ENCODE data around the gene FAM184B. TPM values are rescaled to one million over a fixed set of nuclear protein-coding genes. Genes with fewer than 3 reads are reported as not detected.

The FAM184B gene
- total RNA-seq, 1 experiment from 2014 or later = 0.09 TPM

DNA sequence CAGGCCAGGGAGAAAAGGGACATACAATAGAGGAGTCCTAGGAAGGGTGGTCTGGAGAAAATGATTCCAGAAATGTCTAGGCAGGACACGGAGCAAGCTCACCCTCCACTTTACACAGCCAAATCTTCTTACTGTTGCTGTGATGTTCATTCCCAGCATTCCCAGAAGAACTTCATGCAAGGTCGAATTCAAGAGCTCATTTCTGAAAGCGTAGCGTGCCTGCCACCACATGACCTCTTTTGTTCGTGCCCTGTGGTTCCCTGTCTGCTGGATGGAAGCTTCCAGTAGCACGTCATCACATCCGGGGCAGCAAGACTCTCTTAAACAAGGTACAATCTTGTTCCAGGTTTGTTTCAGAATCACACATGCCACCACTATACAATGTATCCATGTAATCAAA is 57.8 kb downstream of the FAM184B start:
- DNase-seq = no peak
- Mint-ChIP-seq H3K4me3 (ENCODE audit: low read depth, unreplicated experiment) (no peak overlapping the region), H3K4me1 (ENCODE audit: low read depth, unreplicated experiment) (peaks cover 6% of the 10 kb centered on the region), H3K27ac (ENCODE audit: unreplicated experiment) (no peak overlapping the region), H3K9me3 (ENCODE audit: low read depth, unreplicated experiment) (peaks cover 3% of the 10 kb centered on the region), H3K36me3 (ENCODE audit: insufficient read depth, unreplicated experiment) (no peaks in the 10 kb centered on the region), H3K27me3 (ENCODE audit: unreplicated experiment) (no peaks in the 10 kb centered on the region)
- BruUV-seq (replicated peaks) = no TSS peak
- CTCF ChIA-PET = no interaction called here
- TF ChIP-seq, protein P1, sequence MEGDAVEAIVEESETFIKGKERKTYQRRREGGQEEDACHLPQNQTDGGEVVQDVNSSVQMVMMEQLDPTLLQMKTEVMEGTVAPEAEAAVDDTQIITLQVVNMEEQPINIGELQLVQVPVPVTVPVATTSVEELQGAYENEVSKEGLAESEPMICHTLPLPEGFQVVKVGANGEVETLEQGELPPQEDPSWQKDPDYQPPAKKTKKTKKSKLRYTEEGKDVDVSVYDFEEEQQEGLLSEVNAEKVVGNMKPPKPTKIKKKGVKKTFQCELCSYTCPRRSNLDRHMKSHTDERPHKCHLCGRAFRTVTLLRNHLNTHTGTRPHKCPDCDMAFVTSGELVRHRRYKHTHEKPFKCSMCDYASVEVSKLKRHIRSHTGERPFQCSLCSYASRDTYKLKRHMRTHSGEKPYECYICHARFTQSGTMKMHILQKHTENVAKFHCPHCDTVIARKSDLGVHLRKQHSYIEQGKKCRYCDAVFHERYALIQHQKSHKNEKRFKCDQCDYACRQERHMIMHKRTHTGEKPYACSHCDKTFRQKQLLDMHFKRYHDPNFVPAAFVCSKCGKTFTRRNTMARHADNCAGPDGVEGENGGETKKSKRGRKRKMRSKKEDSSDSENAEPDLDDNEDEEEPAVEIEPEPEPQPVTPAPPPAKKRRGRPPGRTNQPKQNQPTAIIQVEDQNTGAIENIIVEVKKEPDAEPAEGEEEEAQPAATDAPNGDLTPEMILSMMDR (IDR thresholded peaks at IDR 0.05; ENCODE audit: unreplicated experiment) = no peak
- intact Hi-C loops (cut with micrococcal nuclease; ENCODE audit: unreplicated experiment) = no loop called here

DNA sequence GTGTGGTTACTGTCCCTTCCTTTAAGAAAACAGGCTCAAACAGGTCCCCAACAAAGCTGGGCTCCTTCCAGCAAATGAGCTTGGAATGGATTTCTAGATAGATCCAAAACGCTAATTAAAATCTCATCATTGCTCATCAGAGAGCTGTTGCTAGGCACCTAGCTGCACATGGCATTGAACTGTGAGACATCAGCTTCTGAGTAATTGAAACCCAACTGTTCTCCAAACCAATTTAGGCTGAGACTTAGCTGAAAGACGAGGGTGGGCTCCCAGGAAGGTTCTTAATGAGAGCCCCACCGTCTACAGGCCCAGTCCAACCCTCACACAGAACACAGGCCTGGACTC is 59.1 kb downstream of the FAM184B start:
- CTCF ChIA-PET = no interaction called here

DNA sequence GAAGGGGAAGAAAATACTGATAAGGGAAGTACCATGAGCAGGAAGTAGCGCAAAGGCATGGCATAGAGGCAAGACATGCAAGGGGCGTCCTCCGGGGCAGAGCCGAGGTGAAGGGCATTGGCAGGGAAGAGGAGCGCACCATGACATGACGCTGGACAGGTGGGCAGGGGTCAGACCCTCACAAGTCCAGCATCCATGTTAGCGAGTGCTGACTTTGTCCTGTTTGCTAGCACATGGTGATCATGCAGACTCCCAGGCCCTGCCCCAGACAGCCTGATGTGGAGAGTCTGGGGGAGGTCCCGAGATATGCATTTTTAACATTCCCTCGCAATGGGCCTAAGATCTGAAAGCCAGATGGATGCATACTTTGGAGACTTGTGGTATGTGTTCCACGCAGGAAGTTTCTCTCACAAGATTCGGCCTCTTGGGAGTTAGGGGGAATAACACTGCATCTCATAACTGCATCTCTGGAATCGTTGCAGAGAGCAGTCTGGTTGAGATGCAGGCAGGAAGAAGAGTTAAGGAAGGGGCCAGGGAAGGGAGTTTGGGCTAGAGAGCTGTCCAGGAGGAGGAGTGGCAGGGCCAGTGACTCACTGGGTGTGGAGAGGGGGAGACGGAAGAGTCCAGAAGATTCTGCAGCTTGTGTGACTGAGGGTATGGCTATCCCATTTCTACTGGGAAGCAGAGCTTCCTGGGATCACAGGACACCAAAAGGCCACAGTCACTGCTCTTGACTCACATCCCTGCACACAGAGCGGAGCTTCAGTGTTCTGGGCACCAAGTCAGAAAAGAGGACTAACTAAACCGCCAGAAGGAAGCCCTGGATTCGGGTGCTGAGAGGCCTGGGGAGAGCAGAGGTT is 59.7 kb downstream of the FAM184B start:
- CTCF ChIA-PET = no interaction called here
- no peak overlapping the region for H3K27ac Mint-ChIP-seq (ENCODE audit: unreplicated experiment)
- BruUV-seq (replicated peaks) = no TSS peak
- no peaks in the 10 kb centered on the region for H3K36me3 Mint-ChIP-seq (ENCODE audit: insufficient read depth, unreplicated experiment)
- no peak overlapping the region for H3K4me3 Mint-ChIP-seq (ENCODE audit: low read depth, unreplicated experiment)
- H3K9me3 Mint-ChIP-seq (ENCODE audit: low read depth, unreplicated experiment) = no peaks in the 10 kb centered on the region
- H3K27me3 Mint-ChIP-seq (ENCODE audit: unreplicated experiment) = no peaks in the 10 kb centered on the region
- peaks cover 10% of the 10 kb centered on the region for H3K4me1 Mint-ChIP-seq (ENCODE audit: low read depth, unreplicated experiment)
- intact Hi-C loops (cut with micrococcal nuclease; ENCODE audit: unreplicated experiment) = no loop called here
- no peak for DNase-seq
- TF ChIP-seq, protein P1 (IDR thresholded peaks at IDR 0.05; ENCODE audit: unreplicated experiment) = no peak

More for the DNA sequence above, 59.1 kb downstream of the FAM184B start:
- no peak for DNase-seq
- intact Hi-C loops (cut with micrococcal nuclease; ENCODE audit: unreplicated experiment) = no loop called here
- Mint-ChIP-seq H3K36me3 (ENCODE audit: insufficient read depth, unreplicated experiment) (no peaks in the 10 kb centered on the region), H3K27me3 (ENCODE audit: unreplicated experiment) (no peaks in the 10 kb centered on the region), H3K4me1 (ENCODE audit: low read depth, unreplicated experiment) (peaks cover 10% of the 10 kb centered on the region), H3K27ac (ENCODE audit: unreplicated experiment) (no peak overlapping the region), H3K4me3 (ENCODE audit: low read depth, unreplicated experiment) (no peak overlapping the region), H3K9me3 (ENCODE audit: low read depth, unreplicated experiment) (no peaks in the 10 kb centered on the region)
- BruUV-seq (replicated peaks) = no TSS peak
- TF ChIP-seq, protein P1 (IDR thresholded peaks at IDR 0.05; ENCODE audit: unreplicated experiment) = no peak

DNA sequence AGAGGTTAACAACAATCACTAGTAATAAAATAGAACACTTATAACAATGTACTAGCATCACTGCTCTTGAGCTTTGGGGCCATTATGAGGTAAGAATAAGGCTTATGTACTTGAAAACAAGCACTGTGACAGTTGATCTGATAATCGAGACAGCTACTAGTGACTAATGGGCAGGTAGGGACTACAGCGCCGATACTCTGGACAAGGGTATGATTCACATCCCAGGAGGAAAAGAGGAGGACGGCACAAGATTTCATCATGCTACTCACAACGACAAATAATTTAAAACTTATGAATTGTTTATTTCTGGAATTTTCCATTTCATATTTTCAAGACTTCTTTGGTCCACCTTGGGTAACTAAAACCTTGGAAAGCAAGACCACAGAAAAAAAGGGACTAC is 62.3 kb downstream of the FAM184B start:
- Mint-ChIP-seq H3K4me3 (ENCODE audit: low read depth, unreplicated experiment) (no peak overlapping the region), H3K36me3 (ENCODE audit: insufficient read depth, unreplicated experiment) (no peaks in the 10 kb centered on the region), H3K9me3 (ENCODE audit: low read depth, unreplicated experiment) (no peaks in the 10 kb centered on the region), H3K27me3 (ENCODE audit: unreplicated experiment) (no peaks in the 10 kb centered on the region), H3K27ac (ENCODE audit: unreplicated experiment) (no peak overlapping the region), H3K4me1 (ENCODE audit: low read depth, unreplicated experiment) (peaks cover 10% of the 10 kb centered on the region)
- intact Hi-C loops (cut with micrococcal nuclease; ENCODE audit: unreplicated experiment) = no loop called here
- BruUV-seq (replicated peaks) = no TSS peak
- TF ChIP-seq, protein P1 (IDR thresholded peaks at IDR 0.05; ENCODE audit: unreplicated experiment) = no peak
- CTCF ChIA-PET = no interaction called here
- DNase-seq = no peak
